ENCODE measurements around the gene TOR1AIP2. TPM values are rescaled to one million over a fixed set of nuclear protein-coding genes. Genes with fewer than 3 reads are reported as not detected.

Gene TOR1AIP2
- polyA plus RNA-seq, 1 of the 3 experiments (the other 2 are of a cell fraction) = 12.7 TPM

- TF ChIP-seq ZBTB33 (IDR thresholded peaks at IDR 0.05; ENCODE audit: borderline replicate concordance, low read depth) (no peak), FOSL2 (IDR thresholded peaks at IDR 0.05; ENCODE audit: borderline replicate concordance, low read depth) (no peak)
Measured at GRCh38 chr1:179910934-179911333, 33.3 kb upstream of the TOR1AIP2 start (continued).

DNA sequence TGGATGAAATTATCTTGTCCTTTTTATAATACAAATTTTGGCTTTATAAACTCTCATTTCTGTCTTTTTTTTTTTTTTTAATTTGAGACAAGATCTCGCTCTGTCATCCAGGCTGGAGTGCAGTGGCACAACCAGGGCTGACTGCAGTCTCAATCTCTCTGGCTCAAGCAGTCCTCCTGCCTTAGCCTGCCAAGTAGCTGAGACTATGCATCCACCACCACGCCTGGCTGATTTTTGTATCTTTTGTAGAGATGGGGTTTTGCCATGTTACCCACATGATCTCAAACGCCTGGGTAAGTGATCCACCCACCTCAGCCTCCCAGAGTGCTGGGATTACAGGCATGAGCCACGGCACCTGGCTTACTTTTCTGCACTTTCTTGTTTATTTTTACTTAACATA lies 12.0 kb upstream of the TOR1AIP2 start:
- CTCF ChIA-PET = no interaction called here
- WGBS (ENCODE audit: low lambda C conversion rate) = 84% methylated on average over 4 of the region's 4 CpGs

More for the DNA sequence above, 12.0 kb upstream of the TOR1AIP2 start:
- H3K9me2 ChIP-seq = no peaks in the 10 kb centered on the region
- no peak overlapping the region for H3K4me3 ChIP-seq (ENCODE audit: low read depth in 2 of 2, low read length in 1 of 2)
- no peak overlapping the region for H3K4me2 ChIP-seq
- POLR2A ChIA-PET = no interaction called here
- H3F3A ChIP-seq (replicated peaks; ENCODE audit: insufficient read depth) = no peaks in the 10 kb centered on the region
- H3K36me3 ChIP-seq (replicated peaks in 1 of 2; ENCODE audit: control insufficient read depth in 1 of 2, insufficient read depth in 2 of 2, low read length in 1 of 2) = peaks cover 40 to 49% of the 10 kb centered on the region in 2 experiments
- peaks cover 23% of the 10 kb centered on the region for H3K79me2 ChIP-seq (ENCODE audit: insufficient read depth)
- H4K20me1 ChIP-seq (ENCODE audit: insufficient read depth) = no peaks in the 10 kb centered on the region
- no peaks in the 10 kb centered on the region for H3K27me3 ChIP-seq (ENCODE audit: insufficient read depth)
- no peaks in the 10 kb centered on the region; a peak in 1 of 4 replicates for H3K4me1 ChIP-seq (ENCODE audit: control insufficient read depth in 1 of 2, insufficient read depth in 2 of 2, low read depth in 1 of 2, low read length in 1 of 2)
- H3K27ac ChIP-seq (ENCODE audit: low read depth in 2 of 2, low read length in 1 of 2) = no peak overlapping the region
- H3K9ac ChIP-seq = no peak overlapping the region
- TF ChIP-seq, protein P1, sequence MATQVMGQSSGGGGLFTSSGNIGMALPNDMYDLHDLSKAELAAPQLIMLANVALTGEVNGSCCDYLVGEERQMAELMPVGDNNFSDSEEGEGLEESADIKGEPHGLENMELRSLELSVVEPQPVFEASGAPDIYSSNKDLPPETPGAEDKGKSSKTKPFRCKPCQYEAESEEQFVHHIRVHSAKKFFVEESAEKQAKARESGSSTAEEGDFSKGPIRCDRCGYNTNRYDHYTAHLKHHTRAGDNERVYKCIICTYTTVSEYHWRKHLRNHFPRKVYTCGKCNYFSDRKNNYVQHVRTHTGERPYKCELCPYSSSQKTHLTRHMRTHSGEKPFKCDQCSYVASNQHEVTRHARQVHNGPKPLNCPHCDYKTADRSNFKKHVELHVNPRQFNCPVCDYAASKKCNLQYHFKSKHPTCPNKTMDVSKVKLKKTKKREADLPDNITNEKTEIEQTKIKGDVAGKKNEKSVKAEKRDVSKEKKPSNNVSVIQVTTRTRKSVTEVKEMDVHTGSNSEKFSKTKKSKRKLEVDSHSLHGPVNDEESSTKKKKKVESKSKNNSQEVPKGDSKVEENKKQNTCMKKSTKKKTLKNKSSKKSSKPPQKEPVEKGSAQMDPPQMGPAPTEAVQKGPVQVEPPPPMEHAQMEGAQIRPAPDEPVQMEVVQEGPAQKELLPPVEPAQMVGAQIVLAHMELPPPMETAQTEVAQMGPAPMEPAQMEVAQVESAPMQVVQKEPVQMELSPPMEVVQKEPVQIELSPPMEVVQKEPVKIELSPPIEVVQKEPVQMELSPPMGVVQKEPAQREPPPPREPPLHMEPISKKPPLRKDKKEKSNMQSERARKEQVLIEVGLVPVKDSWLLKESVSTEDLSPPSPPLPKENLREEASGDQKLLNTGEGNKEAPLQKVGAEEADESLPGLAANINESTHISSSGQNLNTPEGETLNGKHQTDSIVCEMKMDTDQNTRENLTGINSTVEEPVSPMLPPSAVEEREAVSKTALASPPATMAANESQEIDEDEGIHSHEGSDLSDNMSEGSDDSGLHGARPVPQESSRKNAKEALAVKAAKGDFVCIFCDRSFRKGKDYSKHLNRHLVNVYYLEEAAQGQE (IDR thresholded peaks at IDR 0.05; ENCODE audit: low read depth, low read length) = no peak
- TF ChIP-seq FOSL2 (IDR thresholded peaks at IDR 0.05; ENCODE audit: borderline replicate concordance, low read depth) = no peak
- TF ChIP-seq RAD21 (IDR thresholded peaks at IDR 0.05; ENCODE audit: low read length) = no peak
- TF ChIP-seq, protein P2, sequence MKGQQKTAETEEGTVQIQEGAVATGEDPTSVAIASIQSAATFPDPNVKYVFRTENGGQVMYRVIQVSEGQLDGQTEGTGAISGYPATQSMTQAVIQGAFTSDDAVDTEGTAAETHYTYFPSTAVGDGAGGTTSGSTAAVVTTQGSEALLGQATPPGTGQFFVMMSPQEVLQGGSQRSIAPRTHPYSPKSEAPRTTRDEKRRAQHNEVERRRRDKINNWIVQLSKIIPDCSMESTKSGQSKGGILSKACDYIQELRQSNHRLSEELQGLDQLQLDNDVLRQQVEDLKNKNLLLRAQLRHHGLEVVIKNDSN (IDR thresholded peaks at IDR 0.05; ENCODE audit: borderline replicate concordance, low read depth) = no peak
- no peak for TF ChIP-seq MEF2A (IDR thresholded peaks at IDR 0.05; ENCODE audit: borderline replicate concordance, low read depth)
- TF ChIP-seq USF2 (IDR thresholded peaks at IDR 0.05; ENCODE audit: borderline replicate concordance, low read depth, low read length) = no peak
- no peak for TF ChIP-seq TAF1 (IDR thresholded peaks at IDR 0.05; ENCODE audit: borderline replicate concordance, low read depth, low read length)
- TF ChIP-seq SMC3 (IDR thresholded peaks at IDR 0.05; ENCODE audit: low read depth, low read length) = no peak
- TF ChIP-seq TEAD4 (IDR thresholded peaks at IDR 0.05; ENCODE audit: borderline replicate concordance, insufficient read depth) = no peak
- no peak for TF ChIP-seq TCF12 (IDR thresholded peaks at IDR 0.05)
- TF ChIP-seq JUND (IDR thresholded peaks at IDR 0.05) = no peak
- TF ChIP-seq ZBTB33 (IDR thresholded peaks at IDR 0.05; ENCODE audit: borderline replicate concordance, low read depth) = no peak
- TF ChIP-seq RFX5 (IDR thresholded peaks at IDR 0.05; ENCODE audit: low read length) = no peak
- TF ChIP-seq YY1 (IDR thresholded peaks at IDR 0.05; ENCODE audit: low read depth) = no peak
- TF ChIP-seq GATA2 (CRISPR knock-in tag; IDR thresholded peaks at IDR 0.05) = no peak
- TF ChIP-seq GABPA (IDR thresholded peaks at IDR 0.05; ENCODE audit: low read depth) = no peak
- no peak for TF ChIP-seq EZH2phosphoT487 (IDR thresholded peaks at IDR 0.05; ENCODE audit: borderline replicate concordance, low read depth)
- no peak for TF ChIP-seq NRF1 (IDR thresholded peaks at IDR 0.05; ENCODE audit: low read depth, low read length)
- TF ChIP-seq, protein P3, sequence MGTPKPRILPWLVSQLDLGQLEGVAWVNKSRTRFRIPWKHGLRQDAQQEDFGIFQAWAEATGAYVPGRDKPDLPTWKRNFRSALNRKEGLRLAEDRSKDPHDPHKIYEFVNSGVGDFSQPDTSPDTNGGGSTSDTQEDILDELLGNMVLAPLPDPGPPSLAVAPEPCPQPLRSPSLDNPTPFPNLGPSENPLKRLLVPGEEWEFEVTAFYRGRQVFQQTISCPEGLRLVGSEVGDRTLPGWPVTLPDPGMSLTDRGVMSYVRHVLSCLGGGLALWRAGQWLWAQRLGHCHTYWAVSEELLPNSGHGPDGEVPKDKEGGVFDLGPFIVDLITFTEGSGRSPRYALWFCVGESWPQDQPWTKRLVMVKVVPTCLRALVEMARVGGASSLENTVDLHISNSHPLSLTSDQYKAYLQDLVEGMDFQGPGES (IDR thresholded peaks at IDR 0.05; ENCODE audit: low read depth, low read length) = no peak
- no peak overlapping the region for H2AFZ ChIP-seq (ENCODE audit: low read depth)
- H3K9me3 ChIP-seq = no peaks in the 10 kb centered on the region
- no peak for DNase-seq

All from SK-N-SH (cell line).